Epithelial cell of esophagus (primary cell): ENCODE measurements around the gene PLB1.

ENCODE experiments used
- DNase-seq: peaks from one replicate; pipeline ENCODE4 v3.0.0; 2010; ENCODE audit warnings: low read depth
- H3K4me3 ChIP-seq: 2 replicates; pipeline ENCODE4 v1.5.1; 2011; ENCODE audit warnings: mild to moderate bottlenecking, low read length, control low read depth
- CTCF ChIP-seq: IDR thresholded peaks from 2 replicates; pipeline ENCODE4 v1.5.1; 2011; ENCODE audit warnings: low read depth, mild to moderate bottlenecking, low read length, control low read depth, inconsistent platforms; ENCODE audit not compliant: insufficient read depth; ENCODE audit errors: missing control alignments

Gene PLB1

DNA sequence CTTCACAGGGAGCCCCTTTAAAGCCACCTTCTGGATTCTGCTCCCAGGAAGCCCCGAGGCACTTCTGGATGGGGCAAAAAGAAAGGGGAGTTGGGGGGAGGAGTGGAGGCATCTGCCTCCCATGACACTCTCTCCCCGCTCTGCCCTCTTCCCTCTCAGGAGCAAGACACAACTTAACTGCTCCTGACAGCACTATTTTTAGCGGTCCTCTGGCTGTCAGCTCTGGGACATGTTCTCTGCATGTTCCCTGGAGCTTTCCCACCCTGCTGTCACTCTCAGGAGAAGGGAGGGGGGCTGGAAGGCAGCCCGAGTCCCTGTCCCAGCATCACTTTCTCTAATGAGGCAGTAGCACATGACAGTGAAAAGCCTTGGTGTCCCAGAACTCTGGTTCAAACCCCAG, 32.3 kb downstream of the PLB1 start:
- DNase-seq = no peak
- TF ChIP-seq CTCF = no peak
- H3K4me3 ChIP-seq = no peak overlapping the region

- DNase-seq = no peak
- no peak overlapping the region for H3K4me3 ChIP-seq
- no peak for TF ChIP-seq CTCF
These were observed 34.9 kb downstream of the PLB1 start for GRCh38 chr2:28530782-28531181.

GRCh38 chr2:28532399-28532798, 36.5 kb downstream of the PLB1 start:
- no peak overlapping the region for H3K4me3 ChIP-seq
- no peak for TF ChIP-seq CTCF
- DNase-seq = no peak

- DNase-seq = no peak
- no peak overlapping the region for H3K4me3 ChIP-seq
- no peak for TF ChIP-seq CTCF
These were observed 37.3 kb downstream of the PLB1 start for GRCh38 chr2:28533044-28533680.

DNA sequence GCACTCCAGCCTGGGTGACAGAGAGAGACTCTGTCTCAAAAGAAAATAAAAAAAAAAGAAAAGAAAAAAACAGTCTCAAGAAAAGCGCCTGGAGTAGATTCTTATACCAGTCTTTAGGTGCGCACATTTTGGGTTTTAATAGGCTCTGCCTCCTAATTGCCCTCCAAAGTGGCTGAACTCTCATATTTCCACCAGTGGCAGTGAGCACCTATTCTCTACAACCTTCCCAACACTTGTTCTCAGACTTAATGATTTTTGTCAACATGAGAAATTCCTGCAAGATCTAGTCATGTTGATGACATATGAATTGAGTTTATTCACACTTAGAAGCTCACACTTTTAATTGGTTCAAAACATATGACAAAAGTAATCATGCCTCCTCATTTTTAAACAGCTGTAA, 39.0 kb downstream of the PLB1 start:
- DNase-seq = no peak
- no peak overlapping the region for H3K4me3 ChIP-seq
- no peak for TF ChIP-seq CTCF

DNA sequence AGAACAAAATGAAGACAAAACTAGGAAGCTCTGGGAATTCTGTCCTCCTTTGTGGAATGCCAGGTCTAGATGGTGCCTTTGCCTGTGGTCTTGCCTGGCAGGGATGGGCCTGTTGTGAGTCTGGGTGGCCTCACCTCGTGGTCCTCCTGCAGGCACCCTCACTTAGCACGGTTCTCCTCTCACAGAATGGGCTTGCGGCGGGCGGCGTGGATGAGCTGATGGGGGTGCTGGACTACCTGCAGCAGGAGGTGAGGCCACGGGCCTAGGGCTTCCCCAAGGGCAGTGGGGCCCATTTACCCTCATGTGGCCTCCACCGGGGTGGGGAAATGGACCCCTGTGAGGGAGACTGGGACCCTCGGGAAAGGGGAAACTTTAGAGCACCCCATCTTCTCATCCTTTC, 42.3 kb downstream of the PLB1 start:
- TF ChIP-seq CTCF = no peak
- no peak for DNase-seq
- H3K4me3 ChIP-seq = no peak overlapping the region

DNA sequence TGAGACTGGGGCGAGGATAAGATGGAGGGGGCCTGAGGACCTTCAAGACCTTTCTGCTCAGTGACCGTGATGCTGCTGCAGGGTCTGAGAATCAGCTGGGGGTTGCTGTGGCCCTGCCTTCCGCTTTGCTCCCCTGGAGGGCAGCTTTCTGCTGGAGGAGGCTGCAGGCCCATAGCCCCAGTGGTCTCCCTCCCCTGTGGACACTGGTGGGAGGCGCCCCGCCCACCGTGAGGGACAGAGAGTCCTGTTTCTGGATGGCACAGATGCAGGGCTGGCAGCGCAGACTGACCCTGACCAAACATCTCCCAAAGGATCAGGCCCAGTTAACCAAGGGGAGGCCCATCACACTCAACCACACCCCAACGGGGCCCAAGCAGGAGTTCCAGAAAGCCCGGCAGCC, 42.8 kb downstream of the PLB1 start:
- H3K4me3 ChIP-seq = no peak overlapping the region
- TF ChIP-seq CTCF = no peak
- DNase-seq = no peak
